Measurements from ENCODE around the gene PLXNA3. TPM values are rescaled to one million over a fixed set of nuclear protein-coding genes. Genes with fewer than 3 reads are reported as not detected.

Gene PLXNA3
- total and polyA plus RNA-seq, 2 experiments from 2014 or later = 2.7 to 5.4 TPM

DNA sequence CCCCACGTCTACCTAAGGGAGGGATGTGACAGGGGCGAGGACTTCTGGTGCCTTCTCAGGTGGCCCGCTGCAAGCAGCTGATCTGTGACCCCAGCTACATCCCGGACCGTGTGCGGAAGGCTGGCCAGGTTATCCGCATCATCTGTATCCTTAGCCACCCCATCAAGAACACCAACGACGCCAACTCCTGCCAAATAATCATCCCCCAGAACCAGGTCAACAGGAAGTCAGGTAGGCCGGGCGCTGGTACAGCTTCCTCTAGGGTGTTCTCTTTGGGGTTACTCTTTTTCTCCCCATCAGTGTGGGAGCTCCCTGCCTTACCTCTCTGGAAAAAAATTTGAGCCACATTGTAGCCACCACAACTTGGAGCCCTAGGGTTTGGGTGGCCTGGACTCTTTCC is 16.5 kb upstream of the PLXNA3 start:
- Mint-ChIP-seq H3K27me3 (ENCODE audit: insufficient read depth, low read depth, poor library complexity) (peaks cover 7% of the 10 kb centered on the region), H3K36me3 (ENCODE audit: low read depth) (peaks cover 16% of the 10 kb centered on the region; the same call in 2 of the 3 replicates), H3K9me3 (no peaks in the 10 kb centered on the region), H3K4me1 (peaks cover 8% of the 10 kb centered on the region), H3K4me3 (no peak overlapping the region), H3K27ac (no peak overlapping the region)
- DNase-seq (ENCODE audit: low spot score) (no peak), ATAC-seq (no peak)
- Histone ChIP-seq H3K4me2 (no peak overlapping the region), H4K20me1 (replicated peaks; ENCODE audit: insufficient read depth) (no peaks in the 10 kb centered on the region), H3K36me3 (ENCODE audit: insufficient read depth) (no peaks in the 10 kb centered on the region), H3K4me1 (ENCODE audit: insufficient read depth) (0 out of 2 replicates have a peak, but pooled peaks cover 3% of the 10 kb centered on the region), H2AFZ (no peak overlapping the region), H3F3A (replicated peaks; ENCODE audit: low read depth) (no peaks in the 10 kb centered on the region), H3K79me2 (replicated peaks; ENCODE audit: insufficient read depth) (peaks cover 13% of the 10 kb centered on the region), H3K9me2 (ENCODE audit: insufficient read depth) (no peaks in the 10 kb centered on the region), H3K4me3 (no peak overlapping the region), H3K27me3 (ENCODE audit: insufficient read depth) (no peaks in the 10 kb centered on the region), H3K27ac (ENCODE audit: low read depth) (no peak overlapping the region)
- TF ChIP-seq CREB1 (CRISPR knock-in tag; IDR thresholded peaks at IDR 0.05; ENCODE audit: low read depth) (no peak), JUNB (IDR thresholded peaks at IDR 0.05; ENCODE audit: unreplicated experiment) (no peak), ZNF331 (CRISPR knock-in tag; IDR thresholded peaks at IDR 0.05; ENCODE audit: low read depth) (no peak), EZH2phosphoT487 (IDR thresholded peaks at IDR 0.05; ENCODE audit: unreplicated experiment) (no peak), EZH2 (IDR thresholded peaks at IDR 0.05; ENCODE audit: low read depth, unreplicated experiment) (no peak), ZNF114 (CRISPR knock-in tag; IDR thresholded peaks at IDR 0.05) (no peak), NANOG (IDR thresholded peaks at IDR 0.05; ENCODE audit: borderline replicate concordance) (no peak), POLR2AphosphoS5 (IDR thresholded peaks at IDR 0.05; ENCODE audit: low read depth) (no peak), STAT1 (IDR thresholded peaks at IDR 0.05; ENCODE audit: unreplicated experiment) (no peak)
- TF ChIP-seq, protein P1, sequence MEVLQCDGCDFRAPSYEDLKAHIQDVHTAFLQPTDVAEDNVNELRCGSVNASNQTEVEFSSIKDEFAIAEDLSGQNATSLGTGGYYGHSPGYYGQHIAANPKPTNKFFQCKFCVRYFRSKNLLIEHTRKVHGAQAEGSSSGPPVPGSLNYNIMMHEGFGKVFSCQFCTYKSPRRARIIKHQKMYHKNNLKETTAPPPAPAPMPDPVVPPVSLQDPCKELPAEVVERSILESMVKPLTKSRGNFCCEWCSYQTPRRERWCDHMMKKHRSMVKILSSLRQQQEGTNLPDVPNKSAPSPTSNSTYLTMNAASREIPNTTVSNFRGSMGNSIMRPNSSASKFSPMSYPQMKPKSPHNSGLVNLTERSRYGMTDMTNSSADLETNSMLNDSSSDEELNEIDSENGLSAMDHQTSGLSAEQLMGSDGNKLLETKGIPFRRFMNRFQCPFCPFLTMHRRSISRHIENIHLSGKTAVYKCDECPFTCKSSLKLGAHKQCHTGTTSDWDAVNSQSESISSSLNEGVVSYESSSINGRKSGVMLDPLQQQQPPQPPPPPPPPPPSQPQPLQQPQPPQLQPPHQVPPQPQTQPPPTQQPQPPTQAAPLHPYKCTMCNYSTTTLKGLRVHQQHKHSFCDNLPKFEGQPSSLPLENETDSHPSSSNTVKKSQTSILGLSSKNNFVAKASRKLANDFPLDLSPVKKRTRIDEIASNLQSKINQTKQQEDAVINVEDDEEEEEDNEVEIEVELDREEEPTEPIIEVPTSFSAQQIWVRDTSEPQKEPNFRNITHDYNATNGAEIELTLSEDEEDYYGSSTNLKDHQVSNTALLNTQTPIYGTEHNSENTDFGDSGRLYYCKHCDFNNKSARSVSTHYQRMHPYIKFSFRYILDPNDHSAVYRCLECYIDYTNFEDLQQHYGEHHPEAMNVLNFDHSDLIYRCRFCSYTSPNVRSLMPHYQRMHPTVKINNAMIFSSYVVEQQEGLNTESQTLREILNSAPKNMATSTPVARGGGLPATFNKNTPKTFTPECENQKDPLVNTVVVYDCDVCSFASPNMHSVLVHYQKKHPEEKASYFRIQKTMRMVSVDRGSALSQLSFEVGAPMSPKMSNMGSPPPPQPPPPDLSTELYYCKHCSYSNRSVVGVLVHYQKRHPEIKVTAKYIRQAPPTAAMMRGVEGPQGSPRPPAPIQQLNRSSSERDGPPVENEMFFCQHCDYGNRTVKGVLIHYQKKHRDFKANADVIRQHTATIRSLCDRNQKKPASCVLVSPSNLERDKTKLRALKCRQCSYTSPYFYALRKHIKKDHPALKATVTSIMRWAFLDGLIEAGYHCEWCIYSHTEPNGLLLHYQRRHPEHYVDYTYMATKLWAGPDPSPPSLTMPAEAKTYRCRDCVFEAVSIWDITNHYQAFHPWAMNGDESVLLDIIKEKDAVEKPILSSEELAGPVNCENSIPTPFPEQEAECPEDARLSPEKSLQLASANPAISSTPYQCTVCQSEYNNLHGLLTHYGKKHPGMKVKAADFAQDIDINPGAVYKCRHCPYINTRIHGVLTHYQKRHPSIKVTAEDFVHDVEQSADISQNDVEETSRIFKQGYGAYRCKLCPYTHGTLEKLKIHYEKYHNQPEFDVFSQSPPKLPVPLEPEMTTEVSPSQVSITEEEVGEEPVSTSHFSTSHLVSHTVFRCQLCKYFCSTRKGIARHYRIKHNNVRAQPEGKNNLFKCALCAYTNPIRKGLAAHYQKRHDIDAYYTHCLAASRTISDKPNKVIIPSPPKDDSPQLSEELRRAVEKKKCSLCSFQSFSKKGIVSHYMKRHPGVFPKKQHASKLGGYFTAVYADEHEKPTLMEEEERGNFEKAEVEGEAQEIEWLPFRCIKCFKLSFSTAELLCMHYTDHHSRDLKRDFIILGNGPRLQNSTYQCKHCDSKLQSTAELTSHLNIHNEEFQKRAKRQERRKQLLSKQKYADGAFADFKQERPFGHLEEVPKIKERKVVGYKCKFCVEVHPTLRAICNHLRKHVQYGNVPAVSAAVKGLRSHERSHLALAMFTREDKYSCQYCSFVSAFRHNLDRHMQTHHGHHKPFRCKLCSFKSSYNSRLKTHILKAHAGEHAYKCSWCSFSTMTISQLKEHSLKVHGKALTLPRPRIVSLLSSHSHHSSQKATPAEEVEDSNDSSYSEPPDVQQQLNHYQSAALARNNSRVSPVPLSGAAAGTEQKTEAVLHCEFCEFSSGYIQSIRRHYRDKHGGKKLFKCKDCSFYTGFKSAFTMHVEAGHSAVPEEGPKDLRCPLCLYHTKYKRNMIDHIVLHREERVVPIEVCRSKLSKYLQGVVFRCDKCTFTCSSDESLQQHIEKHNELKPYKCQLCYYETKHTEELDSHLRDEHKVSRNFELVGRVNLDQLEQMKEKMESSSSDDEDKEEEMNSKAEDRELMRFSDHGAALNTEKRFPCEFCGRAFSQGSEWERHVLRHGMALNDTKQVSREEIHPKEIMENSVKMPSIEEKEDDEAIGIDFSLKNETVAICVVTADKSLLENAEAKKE (CRISPR knock-in tag; IDR thresholded peaks at IDR 0.05) = no peak
- TF ChIP-seq, protein P2, sequence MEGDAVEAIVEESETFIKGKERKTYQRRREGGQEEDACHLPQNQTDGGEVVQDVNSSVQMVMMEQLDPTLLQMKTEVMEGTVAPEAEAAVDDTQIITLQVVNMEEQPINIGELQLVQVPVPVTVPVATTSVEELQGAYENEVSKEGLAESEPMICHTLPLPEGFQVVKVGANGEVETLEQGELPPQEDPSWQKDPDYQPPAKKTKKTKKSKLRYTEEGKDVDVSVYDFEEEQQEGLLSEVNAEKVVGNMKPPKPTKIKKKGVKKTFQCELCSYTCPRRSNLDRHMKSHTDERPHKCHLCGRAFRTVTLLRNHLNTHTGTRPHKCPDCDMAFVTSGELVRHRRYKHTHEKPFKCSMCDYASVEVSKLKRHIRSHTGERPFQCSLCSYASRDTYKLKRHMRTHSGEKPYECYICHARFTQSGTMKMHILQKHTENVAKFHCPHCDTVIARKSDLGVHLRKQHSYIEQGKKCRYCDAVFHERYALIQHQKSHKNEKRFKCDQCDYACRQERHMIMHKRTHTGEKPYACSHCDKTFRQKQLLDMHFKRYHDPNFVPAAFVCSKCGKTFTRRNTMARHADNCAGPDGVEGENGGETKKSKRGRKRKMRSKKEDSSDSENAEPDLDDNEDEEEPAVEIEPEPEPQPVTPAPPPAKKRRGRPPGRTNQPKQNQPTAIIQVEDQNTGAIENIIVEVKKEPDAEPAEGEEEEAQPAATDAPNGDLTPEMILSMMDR (conservative IDR thresholded peaks at IDR 0.05; ENCODE audit: low read depth in 2 of 2) = no peak
- TF ChIP-seq, protein P3, sequence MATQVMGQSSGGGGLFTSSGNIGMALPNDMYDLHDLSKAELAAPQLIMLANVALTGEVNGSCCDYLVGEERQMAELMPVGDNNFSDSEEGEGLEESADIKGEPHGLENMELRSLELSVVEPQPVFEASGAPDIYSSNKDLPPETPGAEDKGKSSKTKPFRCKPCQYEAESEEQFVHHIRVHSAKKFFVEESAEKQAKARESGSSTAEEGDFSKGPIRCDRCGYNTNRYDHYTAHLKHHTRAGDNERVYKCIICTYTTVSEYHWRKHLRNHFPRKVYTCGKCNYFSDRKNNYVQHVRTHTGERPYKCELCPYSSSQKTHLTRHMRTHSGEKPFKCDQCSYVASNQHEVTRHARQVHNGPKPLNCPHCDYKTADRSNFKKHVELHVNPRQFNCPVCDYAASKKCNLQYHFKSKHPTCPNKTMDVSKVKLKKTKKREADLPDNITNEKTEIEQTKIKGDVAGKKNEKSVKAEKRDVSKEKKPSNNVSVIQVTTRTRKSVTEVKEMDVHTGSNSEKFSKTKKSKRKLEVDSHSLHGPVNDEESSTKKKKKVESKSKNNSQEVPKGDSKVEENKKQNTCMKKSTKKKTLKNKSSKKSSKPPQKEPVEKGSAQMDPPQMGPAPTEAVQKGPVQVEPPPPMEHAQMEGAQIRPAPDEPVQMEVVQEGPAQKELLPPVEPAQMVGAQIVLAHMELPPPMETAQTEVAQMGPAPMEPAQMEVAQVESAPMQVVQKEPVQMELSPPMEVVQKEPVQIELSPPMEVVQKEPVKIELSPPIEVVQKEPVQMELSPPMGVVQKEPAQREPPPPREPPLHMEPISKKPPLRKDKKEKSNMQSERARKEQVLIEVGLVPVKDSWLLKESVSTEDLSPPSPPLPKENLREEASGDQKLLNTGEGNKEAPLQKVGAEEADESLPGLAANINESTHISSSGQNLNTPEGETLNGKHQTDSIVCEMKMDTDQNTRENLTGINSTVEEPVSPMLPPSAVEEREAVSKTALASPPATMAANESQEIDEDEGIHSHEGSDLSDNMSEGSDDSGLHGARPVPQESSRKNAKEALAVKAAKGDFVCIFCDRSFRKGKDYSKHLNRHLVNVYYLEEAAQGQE (IDR thresholded peaks at IDR 0.05; ENCODE audit: unreplicated experiment) = no peak
- TF ChIP-seq, protein P4, sequence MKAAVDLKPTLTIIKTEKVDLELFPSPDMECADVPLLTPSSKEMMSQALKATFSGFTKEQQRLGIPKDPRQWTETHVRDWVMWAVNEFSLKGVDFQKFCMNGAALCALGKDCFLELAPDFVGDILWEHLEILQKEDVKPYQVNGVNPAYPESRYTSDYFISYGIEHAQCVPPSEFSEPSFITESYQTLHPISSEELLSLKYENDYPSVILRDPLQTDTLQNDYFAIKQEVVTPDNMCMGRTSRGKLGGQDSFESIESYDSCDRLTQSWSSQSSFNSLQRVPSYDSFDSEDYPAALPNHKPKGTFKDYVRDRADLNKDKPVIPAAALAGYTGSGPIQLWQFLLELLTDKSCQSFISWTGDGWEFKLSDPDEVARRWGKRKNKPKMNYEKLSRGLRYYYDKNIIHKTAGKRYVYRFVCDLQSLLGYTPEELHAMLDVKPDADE (IDR thresholded peaks at IDR 0.05) = no peak

All from GM23338 (cell line).